ENCODE data around the gene ZNF282.

The ZNF282 gene

GRCh38 chr7:149195180-149196150 lies at the start of gene ZNF282 (continued):
- TF ChIP-seq, protein P1, sequence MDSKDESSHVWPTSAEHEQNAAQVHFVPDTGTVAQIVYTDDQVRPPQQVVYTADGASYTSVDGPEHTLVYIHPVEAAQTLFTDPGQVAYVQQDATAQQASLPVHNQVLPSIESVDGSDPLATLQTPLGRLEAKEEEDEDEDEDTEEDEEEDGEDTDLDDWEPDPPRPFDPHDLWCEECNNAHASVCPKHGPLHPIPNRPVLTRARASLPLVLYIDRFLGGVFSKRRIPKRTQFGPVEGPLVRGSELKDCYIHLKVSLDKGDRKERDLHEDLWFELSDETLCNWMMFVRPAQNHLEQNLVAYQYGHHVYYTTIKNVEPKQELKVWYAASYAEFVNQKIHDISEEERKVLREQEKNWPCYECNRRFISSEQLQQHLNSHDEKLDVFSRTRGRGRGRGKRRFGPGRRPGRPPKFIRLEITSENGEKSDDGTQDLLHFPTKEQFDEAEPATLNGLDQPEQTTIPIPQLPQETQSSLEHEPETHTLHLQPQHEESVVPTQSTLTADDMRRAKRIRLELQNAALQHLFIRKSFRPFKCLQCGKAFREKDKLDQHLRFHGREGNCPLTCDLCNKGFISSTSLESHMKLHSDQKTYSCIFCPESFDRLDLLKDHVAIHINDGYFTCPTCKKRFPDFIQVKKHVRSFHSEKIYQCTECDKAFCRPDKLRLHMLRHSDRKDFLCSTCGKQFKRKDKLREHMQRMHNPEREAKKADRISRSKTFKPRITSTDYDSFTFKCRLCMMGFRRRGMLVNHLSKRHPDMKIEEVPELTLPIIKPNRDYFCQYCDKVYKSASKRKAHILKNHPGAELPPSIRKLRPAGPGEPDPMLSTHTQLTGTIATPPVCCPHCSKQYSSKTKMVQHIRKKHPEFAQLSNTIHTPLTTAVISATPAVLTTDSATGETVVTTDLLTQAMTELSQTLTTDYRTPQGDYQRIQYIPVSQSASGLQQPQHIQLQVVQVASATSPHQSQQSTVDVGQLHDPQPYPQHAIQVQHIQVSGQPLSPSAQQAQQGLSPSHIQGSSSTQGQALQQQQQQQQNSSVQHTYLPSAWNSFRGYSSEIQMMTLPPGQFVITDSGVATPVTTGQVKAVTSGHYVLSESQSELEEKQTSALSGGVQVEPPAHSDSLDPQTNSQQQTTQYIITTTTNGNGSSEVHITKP (tag by site-specific recombination; IDR thresholded peaks at IDR 0.05), result peak; percentile 86
- TF ChIP-seq ZNF335 (tag by site-specific recombination; conservative IDR thresholded peaks at IDR 0.05) (peak; percentile 93), ZNF121 (tag by site-specific recombination; IDR thresholded peaks at IDR 0.05) (no peak), ZSCAN23 (tag by site-specific recombination; IDR thresholded peaks at IDR 0.05) (no peak), SP7 (tag by site-specific recombination; IDR thresholded peaks at IDR 0.05) (peak; percentile 80), INSM2 (tag by site-specific recombination; IDR thresholded peaks at IDR 0.05) (0 out of 2 replicates have a peak, but pooled peaks have one; percentile 36), SP2 (tag by site-specific recombination; IDR thresholded peaks at IDR 0.05) (peak; percentile 87), GLIS1 (tag by site-specific recombination; IDR thresholded peaks at IDR 0.05) (peak; percentile 73), ZNF843 (tag by site-specific recombination; IDR thresholded peaks at IDR 0.05) (0 out of 2 replicates have a peak, but pooled peaks have one; percentile 38), ZNF10 (tag by site-specific recombination; IDR thresholded peaks at IDR 0.05) (0 out of 2 replicates have a peak, but pooled peaks have one; percentile 11), KLF16 (tag by site-specific recombination; IDR thresholded peaks at IDR 0.05) (peak; percentile 91), HIC1 (tag by site-specific recombination; IDR thresholded peaks at IDR 0.05) (peak; percentile 87), WT1 (tag by site-specific recombination; IDR thresholded peaks at IDR 0.05) (peak; percentile 51), ZNF266 (tag by site-specific recombination; IDR thresholded peaks at IDR 0.05; ENCODE audit: low read depth) (0 out of 2 replicates have a peak, but pooled peaks have one; percentile 22), ZFP3 (tag by site-specific recombination; IDR thresholded peaks at IDR 0.05; ENCODE audit: low read depth) (no peak), ZNF558 (tag by site-specific recombination; IDR thresholded peaks at IDR 0.05) (no peak), HOXD13 (CRISPR knock-in tag; IDR thresholded peaks at IDR 0.05; ENCODE audit: borderline replicate concordance) (no peak), ZNF76 (tag by site-specific recombination; IDR thresholded peaks at IDR 0.05; ENCODE audit: borderline replicate concordance, low read depth) (peak; percentile 94), ZNF513 (tag by site-specific recombination; IDR thresholded peaks at IDR 0.05) (no peak), ZNF404 (tag by site-specific recombination; IDR thresholded peaks at IDR 0.05) (no peak), ZNF701 (tag by site-specific recombination; IDR thresholded peaks at IDR 0.05) (0 out of 2 replicates have a peak, but pooled peaks have one; percentile 20), ZNF366 (tag by site-specific recombination; conservative IDR thresholded peaks at IDR 0.05) (peak; percentile 92), ZNF324 (tag by site-specific recombination; IDR thresholded peaks at IDR 0.05) (peak; percentile 89)
- TF ChIP-seq, protein P2, sequence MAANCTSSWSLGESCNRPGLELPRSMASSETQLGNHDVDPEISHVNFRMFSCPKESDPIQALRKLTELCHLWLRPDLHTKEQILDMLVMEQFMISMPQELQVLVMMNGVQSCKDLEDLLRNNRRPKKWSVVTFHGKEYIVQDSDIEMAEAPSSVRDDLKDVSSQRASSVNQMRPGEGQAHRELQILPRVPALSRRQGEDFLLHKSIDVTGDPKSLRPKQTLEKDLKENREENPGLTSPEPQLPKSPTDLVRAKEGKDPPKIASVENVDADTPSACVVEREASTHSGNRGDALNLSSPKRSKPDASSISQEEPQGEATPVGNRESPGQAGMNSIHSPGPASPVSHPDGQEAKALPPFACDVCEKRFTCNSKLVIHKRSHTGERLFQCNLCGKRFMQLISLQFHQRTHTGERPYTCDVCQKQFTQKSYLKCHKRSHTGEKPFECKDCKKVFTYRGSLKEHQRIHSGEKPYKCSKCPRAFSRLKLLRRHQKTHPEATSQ (tag by site-specific recombination; IDR thresholded peaks at IDR 0.05), result peak; percentile 80
- TF ChIP-seq, protein P3, sequence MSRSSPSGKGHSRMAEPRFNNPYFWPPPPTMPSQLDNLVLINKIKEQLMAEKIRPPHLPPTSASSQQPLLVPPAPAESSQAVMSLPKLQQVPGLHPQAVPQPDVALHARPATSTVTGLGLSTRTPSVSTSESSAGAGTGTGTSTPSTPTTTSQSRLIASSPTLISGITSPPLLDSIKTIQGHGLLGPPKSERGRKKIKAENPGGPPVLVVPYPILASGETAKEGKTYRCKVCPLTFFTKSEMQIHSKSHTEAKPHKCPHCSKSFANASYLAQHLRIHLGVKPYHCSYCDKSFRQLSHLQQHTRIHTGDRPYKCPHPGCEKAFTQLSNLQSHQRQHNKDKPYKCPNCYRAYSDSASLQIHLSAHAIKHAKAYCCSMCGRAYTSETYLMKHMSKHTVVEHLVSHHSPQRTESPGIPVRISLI (tag by site-specific recombination; IDR thresholded peaks at IDR 0.05), result no peak

Measured in HEK293 (cell line).